Psoas muscle (tissue), 8 donors: ENCODE measurements around the gene ZFHX2. TPM values are rescaled to one million over a fixed set of nuclear protein-coding genes. Genes with fewer than 3 reads are reported as not detected.

Experiments used
- ATAC-seq, 4 donors: fragments of 200-7000 bp; cut with Tn5 transposase; one replicate each; pipeline ENCODE4 v1.9.1; 2020; ENCODE audit warnings: moderate library complexity in 3 of 4, mild to moderate bottlenecking in 2 of 4
- DNase-seq, 2 donors: peaks; one replicate each; pipeline ENCODE4 v3.0.0-alpha.2; 2020
- H3K27ac ChIP-seq: fragments of 200-600 bp; one replicate; pipeline ENCODE4 v1.8.0; 2022
- H3K27me3 ChIP-seq, 3 donors: fragments of 200-600 bp in 1 of 3; one replicate each; pipeline versions ENCODE4 v1.6.1 to v1.8.0; 2013 to 2022; ENCODE audit warnings: low read length in 2 of 3, mild to moderate bottlenecking in 2 of 3, moderate library complexity in 1 of 3; ENCODE audit not compliant: insufficient read depth in 3 of 3
- H3K36me3 ChIP-seq, 2 donors: fragments of 200-600 bp in 1 of 2; one replicate each; pipeline versions ENCODE4 v1.6.1 to v1.8.0; 2013 to 2022; ENCODE audit warnings: low read depth in 1 of 2, mild to moderate bottlenecking in 1 of 2, moderate library complexity in 1 of 2; ENCODE audit not compliant: insufficient read depth in 1 of 2
- H3K4me1 ChIP-seq: fragments of 200-600 bp; one replicate; pipeline ENCODE4 v1.8.0; 2022
- H3K4me3 ChIP-seq: fragments of 200-600 bp; one replicate; pipeline ENCODE4 v1.8.0; 2022; ENCODE audit warnings: mild to moderate bottlenecking
- H3K9me3 ChIP-seq: fragments of 200-600 bp; one replicate; pipeline ENCODE4 v1.8.0; 2022
- WGBS, 3 donors: extraction: QIAGEN DNeasy Blood & Tissue Kit; methylation state at CpG; one replicate each; pipeline versions ENCODE4 v1.1.6 to v1.1.7; 2013; 5-methylcytosine and 5-hydroxymethylcytosine counted together
- intact Hi-C, 2 donors: fragments of 100-400 bp; cut with DNase I; formaldehyde crosslinking; loops; one replicate each; pipeline versions ENCODE4 v1.11.0 to v1.14.2; 2022
- polyA plus RNA-seq, 3 donors: library from polyadenylated mRNA; stranded (reverse); fragments of 200-250 nt; gene quantifications; one replicate each; pipeline ENCODE4 v1.2.3, GENCODE V29; 2013
- total RNA-seq, 4 donors: library from RNA; stranded (reverse); fragmentation: NEBNext Ultra II Directional in 2 of 4; extraction: Animal tissue kit (Norgen Biotek cat#: 25700) in 2 of 4; gene quantifications; one replicate each; pipeline versions ENCODE4 v1.2.1 to v1.2.4, GENCODE V29; 2021 to 2023
- TF ChIP-seq, protein P1 (sequence below): fragments of 200-600 bp; IDR thresholded peaks from one replicate; pipeline ENCODE4 v1.8.0; 2022; ENCODE audit warnings: antibody characterized with exemption
- donor health status: healthy with polysubstance abuse.
- donor health status: DM: no; HTN: no; CAD: no; lungs with moderate emphysema.
- donor health status: Bipolar disorder and iron deficiency.
- donor health status: healthy.
- donor health status: DM: yes; HTN: yes; CAD: no.
- donor health status: DM: no; HTN: no; CAD: no.
- donor health status: DM: no; HTN: no; CAD: no.
- donor health status: DM: yes; HTN: yes; CAD: no.

Gene ZFHX2
- total and polyA plus RNA-seq, 7 donors = 0.11 to 2.9 (median 0.65) TPM

DNA sequence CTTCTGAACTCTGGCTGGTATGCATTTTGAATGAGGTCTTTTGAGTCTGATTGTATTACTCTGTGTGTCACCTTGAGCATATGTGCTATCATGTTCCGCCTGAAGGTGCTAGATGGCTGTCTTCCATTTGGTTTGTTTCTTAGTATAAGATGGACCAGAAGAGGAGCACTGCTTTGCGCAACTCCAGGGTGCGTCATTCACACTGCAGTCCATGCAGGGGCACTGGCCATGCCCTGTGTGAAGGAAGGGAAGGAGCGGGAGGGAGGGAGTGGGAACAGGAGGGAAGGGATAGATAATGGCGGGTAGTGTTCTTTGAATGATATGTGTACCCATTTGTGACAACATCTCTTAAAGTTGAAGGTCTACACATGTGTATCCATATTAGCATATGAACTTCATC, 8.2 kb downstream of the ZFHX2 start:
- WGBS, 3 donors = 94 to 99% (median 95%) methylated on average over 5 of the region's 5 CpGs

DNA sequence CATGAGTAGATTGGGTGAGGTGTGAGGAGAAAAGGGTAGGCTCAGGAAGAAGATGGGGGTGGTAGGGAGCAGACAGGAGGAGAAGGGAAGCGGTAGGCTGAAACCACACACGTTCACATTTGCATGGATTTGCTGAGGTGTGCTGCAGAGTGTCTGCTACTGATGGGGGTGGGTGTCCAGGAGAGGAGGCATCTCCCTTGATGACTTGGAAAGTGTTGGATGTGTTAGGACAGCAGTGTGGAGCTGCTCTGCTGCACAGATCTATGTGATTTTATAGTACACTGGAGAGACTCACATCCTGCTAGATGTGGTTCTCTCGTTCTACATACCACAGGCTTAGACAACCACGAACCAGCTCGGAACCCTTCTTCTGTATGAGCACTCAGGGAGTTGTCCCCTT, 9.3 kb downstream of the ZFHX2 start:
- TF ChIP-seq, protein P1, sequence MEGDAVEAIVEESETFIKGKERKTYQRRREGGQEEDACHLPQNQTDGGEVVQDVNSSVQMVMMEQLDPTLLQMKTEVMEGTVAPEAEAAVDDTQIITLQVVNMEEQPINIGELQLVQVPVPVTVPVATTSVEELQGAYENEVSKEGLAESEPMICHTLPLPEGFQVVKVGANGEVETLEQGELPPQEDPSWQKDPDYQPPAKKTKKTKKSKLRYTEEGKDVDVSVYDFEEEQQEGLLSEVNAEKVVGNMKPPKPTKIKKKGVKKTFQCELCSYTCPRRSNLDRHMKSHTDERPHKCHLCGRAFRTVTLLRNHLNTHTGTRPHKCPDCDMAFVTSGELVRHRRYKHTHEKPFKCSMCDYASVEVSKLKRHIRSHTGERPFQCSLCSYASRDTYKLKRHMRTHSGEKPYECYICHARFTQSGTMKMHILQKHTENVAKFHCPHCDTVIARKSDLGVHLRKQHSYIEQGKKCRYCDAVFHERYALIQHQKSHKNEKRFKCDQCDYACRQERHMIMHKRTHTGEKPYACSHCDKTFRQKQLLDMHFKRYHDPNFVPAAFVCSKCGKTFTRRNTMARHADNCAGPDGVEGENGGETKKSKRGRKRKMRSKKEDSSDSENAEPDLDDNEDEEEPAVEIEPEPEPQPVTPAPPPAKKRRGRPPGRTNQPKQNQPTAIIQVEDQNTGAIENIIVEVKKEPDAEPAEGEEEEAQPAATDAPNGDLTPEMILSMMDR = no peak
- no peaks in the 10 kb centered on the region for H3K9me3 ChIP-seq
- no peak overlapping the region for H3K4me3 ChIP-seq
- H3K27ac ChIP-seq = no peak overlapping the region
- intact Hi-C loops = no loop called here
- 73 to 82% (median 80%) methylated on average over 5 of the region's 5 CpGs for WGBS, 3 donors
- DNase-seq = no peak
- no peaks in the 10 kb centered on the region for H3K36me3 ChIP-seq
- no peaks in the 10 kb centered on the region for H3K4me1 ChIP-seq
- ATAC-seq = no peak
- no peaks in the 10 kb centered on the region for H3K27me3 ChIP-seq

More for the DNA sequence above, 8.2 kb downstream of the ZFHX2 start:
- no peak overlapping the region for H3K4me3 ChIP-seq
- TF ChIP-seq, protein P1 = no peak
- intact Hi-C loops = no loop called here
- H3K27me3 ChIP-seq = no peaks in the 10 kb centered on the region
- no peak for ATAC-seq
- H3K4me1 ChIP-seq = no peaks in the 10 kb centered on the region
- no peaks in the 10 kb centered on the region for H3K9me3 ChIP-seq
- no peak overlapping the region for H3K27ac ChIP-seq
- no peak for DNase-seq
- no peaks in the 10 kb centered on the region for H3K36me3 ChIP-seq

DNA sequence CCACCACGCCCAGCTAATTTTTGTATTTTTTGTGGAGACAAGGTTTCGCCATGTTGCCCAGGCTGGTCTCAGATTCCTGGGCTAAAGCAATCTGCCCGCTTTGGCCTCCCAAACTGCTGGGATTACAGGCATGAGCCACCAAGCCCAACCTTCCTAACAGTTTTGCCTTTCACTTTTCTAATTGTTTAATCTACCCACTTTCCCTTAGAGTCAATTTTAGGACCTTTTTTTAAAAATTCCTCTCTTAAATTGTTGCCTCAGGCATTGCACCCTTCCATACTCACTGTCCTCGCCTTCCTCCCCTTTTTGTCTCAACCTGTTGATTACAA, 11.5 kb downstream of the ZFHX2 start:
- 86 to 87% (median 87%) methylated on average over 4 of the region's 4 CpGs for WGBS, 3 donors
- intact Hi-C loops = no loop called here
- Histone ChIP-seq H3K36me3 (no peaks in the 10 kb centered on the region), H3K9me3 (no peaks in the 10 kb centered on the region), H3K27me3 (no peaks in the 10 kb centered on the region), H3K27ac (no peak overlapping the region), H3K4me1 (no peaks in the 10 kb centered on the region), H3K4me3 (no peak overlapping the region)
- DNase-seq (no peak), ATAC-seq (no peak)
- TF ChIP-seq, protein P1 = no peak

DNA sequence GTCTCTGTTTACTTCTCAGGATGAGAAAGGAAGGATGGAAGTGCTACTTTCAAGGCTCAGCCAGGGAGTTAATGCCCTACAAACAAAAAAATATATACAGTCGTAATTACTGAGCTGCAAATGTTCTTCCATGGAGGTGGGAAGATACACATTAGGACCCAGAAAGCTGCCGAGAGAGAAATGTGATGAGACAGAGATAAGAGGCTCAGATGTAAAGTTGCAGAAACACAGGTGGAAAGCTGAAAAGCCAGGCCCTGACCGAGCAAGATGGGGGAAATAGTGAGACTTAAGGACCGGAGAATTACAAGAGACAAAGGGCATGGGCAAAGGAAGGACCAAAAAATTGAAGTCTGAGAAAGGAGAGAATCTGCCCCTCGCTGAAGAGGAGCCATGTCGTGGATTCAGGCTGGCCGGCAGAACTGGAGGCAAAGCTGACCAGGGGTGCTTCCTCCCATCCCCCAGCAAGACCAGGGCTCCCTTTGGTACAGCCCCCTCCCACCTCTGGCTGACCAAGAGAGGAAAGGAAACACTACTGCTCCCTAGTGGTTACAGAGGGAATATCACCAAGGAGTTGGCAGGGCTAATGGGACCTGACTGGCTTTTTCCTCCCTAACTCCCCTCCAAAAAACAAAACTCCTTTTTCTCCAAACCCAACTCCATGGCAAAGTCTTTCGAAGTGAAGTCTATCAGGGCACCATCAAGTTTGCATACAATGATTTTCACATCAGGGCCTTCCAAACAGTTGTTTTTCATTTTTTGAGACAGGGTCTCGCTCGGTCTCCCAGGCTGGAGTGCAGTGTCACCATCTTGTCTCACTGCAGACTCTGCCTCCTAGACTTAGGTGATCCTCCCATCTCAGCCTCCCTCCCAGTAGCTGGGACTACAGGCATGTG, 12.1 kb downstream of the ZFHX2 start:
- no peaks in the 10 kb centered on the region for H3K27me3 ChIP-seq
- no peak for DNase-seq
- H3K27ac ChIP-seq = no peak overlapping the region
- peak; percentile 54 to 77 (median 67) for ATAC-seq
- H3K9me3 ChIP-seq = no peaks in the 10 kb centered on the region
- H3K4me1 ChIP-seq = no peaks in the 10 kb centered on the region
- H3K4me3 ChIP-seq = no peak overlapping the region
- 36 to 39% (median 38%) methylated on average over 10 of the region's 10 CpGs for WGBS, 3 donors
- TF ChIP-seq, protein P1 = peak; percentile 70
- intact Hi-C loops = loop anchor here in 1 of 2 donors (5.0 kb wide), 1 partner anchor 52 kb away; no protein-coding TSS in a partner anchor
- H3K36me3 ChIP-seq = no peaks in the 10 kb centered on the region
